ENCODE results near the gene IREB2. TPM values are rescaled to one million over a fixed set of nuclear protein-coding genes. Genes with fewer than 3 reads are reported as not detected.
"Not testable (repeated sequence)": the region's sequence is repeated elsewhere in the genome, so short reads cannot be mapped to it uniquely, and the experiment has no call there.

Gene IREB2
- total and polyA plus RNA-seq, 2 experiments from 2014 or later: 23.4 to 34.2 TPM

DNA sequence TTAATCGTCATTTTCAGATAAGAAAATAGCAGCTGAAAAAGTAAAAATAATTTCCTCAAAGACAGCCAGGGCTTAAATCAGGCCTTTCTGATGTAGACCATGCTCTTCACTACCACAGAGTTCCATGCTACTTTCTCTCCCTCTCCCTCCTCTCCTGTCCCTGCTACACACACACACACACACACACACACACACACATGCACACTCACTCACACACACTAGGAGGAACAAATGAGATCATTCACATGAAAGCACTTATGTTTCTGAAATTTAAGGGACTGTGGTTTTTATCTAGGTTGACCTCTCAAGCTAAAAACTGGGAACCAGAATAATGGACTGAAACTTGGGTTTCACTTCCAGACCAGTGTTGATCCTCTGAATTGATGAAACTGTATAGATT is 98.1 kb downstream of the IREB2 start:
- peaks cover 16% of the 10 kb centered on the region for H3K4me1 ChIP-seq (ENCODE audit: low read depth)
- no peak overlapping the region for H3K27ac ChIP-seq
- no peaks in the 10 kb centered on the region for H3K9me3 ChIP-seq (ENCODE audit: low read depth)
- H3K4me3 ChIP-seq: no peak overlapping the region
- TF ChIP-seq, protein P1, sequence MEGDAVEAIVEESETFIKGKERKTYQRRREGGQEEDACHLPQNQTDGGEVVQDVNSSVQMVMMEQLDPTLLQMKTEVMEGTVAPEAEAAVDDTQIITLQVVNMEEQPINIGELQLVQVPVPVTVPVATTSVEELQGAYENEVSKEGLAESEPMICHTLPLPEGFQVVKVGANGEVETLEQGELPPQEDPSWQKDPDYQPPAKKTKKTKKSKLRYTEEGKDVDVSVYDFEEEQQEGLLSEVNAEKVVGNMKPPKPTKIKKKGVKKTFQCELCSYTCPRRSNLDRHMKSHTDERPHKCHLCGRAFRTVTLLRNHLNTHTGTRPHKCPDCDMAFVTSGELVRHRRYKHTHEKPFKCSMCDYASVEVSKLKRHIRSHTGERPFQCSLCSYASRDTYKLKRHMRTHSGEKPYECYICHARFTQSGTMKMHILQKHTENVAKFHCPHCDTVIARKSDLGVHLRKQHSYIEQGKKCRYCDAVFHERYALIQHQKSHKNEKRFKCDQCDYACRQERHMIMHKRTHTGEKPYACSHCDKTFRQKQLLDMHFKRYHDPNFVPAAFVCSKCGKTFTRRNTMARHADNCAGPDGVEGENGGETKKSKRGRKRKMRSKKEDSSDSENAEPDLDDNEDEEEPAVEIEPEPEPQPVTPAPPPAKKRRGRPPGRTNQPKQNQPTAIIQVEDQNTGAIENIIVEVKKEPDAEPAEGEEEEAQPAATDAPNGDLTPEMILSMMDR (IDR thresholded peaks at IDR 0.05; ENCODE audit: low read depth, low read length): no peak
- no peaks in the 10 kb centered on the region for H3K36me3 ChIP-seq
- peak in 1 of 2 donors; percentile 6 for DNase-seq (ENCODE audit: low read depth in 1 of 2, low spot score in 1 of 2)
- H3K27me3 ChIP-seq: no peaks in the 10 kb centered on the region

DNA sequence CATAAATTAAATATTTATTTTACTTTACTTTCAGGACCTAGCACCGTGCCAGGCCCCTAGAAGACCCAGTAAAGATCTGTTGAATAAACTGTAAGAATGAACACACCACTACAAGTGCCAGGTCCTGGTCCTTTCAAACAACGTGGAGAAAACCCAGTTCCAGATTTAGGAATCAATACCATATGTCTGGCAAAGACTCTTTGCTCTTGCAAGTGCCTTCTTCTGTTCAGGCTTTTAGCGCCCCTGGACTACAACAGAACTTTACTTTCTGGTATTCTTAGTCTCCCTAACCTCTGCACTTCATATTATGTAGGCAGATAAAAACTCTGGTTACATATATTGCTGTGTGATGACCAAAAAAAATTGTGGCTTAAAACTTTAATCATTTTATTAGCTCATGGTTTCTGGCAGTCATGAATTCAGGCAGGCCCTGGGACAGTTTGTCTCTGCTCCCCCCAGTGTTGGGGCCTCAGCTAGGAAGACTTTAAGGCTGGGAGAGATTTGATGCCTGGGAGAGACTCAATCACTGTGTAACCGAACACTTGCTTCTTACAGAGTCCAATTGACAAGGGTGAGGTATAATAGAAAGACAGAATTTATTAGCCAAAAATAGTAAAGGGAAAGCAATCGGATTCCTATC is 99.4 kb downstream of the IREB2 start:
- Histone ChIP-seq H3K4me1 (ENCODE audit: low read depth) (peaks cover 27% of the 10 kb centered on the region), H3K27ac (peak overlapping the region; percentile 87), H3K27me3 (no peaks in the 10 kb centered on the region), H3K9me3 (ENCODE audit: low read depth) (no peaks in the 10 kb centered on the region), H3K4me3 (no peak overlapping the region), H3K36me3 (peaks cover 6% of the 10 kb centered on the region)
- TF ChIP-seq, protein P1 (IDR thresholded peaks at IDR 0.05; ENCODE audit: low read depth, low read length): no peak
- peak in 1 of 2 donors; percentile 42 for DNase-seq (ENCODE audit: low read depth in 1 of 2, low spot score in 1 of 2)

DNA sequence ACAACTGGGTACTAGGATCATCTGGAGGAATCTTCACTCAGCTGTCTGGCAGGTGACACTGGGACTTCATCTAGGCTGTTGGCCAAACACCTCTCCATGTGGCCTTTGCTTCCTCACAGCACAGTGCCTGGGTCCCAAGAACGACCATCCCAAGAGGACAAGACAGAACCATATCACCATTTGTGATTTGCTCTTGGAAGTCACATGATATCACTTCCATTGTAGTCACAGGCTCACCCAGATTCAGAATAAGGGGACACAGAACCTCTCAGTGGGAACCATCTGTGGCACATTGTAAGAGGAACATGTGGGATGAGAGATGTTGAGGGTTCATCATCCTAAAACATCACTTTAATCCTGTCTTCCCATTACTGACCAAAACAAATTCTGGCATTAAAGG is 100.3 kb downstream of the IREB2 start:
- DNase-seq (ENCODE audit: low read depth in 1 of 2, low spot score in 1 of 2): no peak
- no peaks in the 10 kb centered on the region for H3K9me3 ChIP-seq (ENCODE audit: low read depth)
- H3K4me1 ChIP-seq (ENCODE audit: low read depth): peaks cover 27% of the 10 kb centered on the region
- H3K36me3 ChIP-seq: peaks cover 12% of the 10 kb centered on the region
- H3K27ac ChIP-seq: peak overlapping the region; percentile 87
- no peaks in the 10 kb centered on the region for H3K27me3 ChIP-seq
- TF ChIP-seq, protein P1 (IDR thresholded peaks at IDR 0.05; ENCODE audit: low read depth, low read length): no peak
- no peak overlapping the region for H3K4me3 ChIP-seq

DNA sequence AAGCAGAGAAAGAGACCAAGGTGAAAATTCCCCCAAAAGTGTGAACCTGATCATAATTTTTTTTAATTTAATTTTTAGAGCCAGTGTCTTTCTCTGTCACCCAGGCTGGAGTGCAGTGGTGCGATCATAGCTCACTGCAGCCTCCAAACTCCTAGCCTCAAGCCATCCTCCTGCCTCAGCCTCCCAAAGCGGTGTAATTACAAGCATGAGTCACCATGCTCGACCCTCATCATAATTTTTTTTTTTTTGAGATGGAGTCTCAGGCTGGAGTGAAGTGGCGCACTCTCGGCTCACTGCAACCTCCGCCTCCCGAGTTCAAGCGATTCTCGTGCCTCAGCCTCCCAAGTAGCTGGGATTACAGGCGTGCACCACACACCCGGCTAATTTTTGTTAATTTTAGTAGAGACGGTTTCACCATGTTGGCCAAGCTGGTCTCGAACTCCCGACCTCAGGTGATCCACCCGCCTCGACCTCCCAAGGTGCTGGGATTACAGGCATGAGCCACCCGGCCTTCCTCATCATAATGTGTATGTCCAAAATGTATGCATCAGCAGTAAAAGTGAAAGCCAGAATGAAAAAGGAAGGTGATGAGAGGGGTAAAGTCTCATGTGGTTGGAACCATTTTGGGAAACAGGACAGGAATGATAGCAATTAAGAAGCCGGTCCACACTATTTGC is 101.6 kb downstream of the IREB2 start:
- not testable (repeated sequence) for DNase-seq (ENCODE audit: low read depth in 1 of 2, low spot score in 1 of 2); H3K27me3 ChIP-seq; H3K9me3 ChIP-seq (ENCODE audit: low read depth)
- Histone ChIP-seq H3K4me3 (peak overlapping the region; percentile 97), H3K4me1 (ENCODE audit: low read depth) (peaks cover 27% of the 10 kb centered on the region), H3K36me3 (peaks cover 20% of the 10 kb centered on the region), H3K27ac (peak overlapping the region; percentile 97)

DNA sequence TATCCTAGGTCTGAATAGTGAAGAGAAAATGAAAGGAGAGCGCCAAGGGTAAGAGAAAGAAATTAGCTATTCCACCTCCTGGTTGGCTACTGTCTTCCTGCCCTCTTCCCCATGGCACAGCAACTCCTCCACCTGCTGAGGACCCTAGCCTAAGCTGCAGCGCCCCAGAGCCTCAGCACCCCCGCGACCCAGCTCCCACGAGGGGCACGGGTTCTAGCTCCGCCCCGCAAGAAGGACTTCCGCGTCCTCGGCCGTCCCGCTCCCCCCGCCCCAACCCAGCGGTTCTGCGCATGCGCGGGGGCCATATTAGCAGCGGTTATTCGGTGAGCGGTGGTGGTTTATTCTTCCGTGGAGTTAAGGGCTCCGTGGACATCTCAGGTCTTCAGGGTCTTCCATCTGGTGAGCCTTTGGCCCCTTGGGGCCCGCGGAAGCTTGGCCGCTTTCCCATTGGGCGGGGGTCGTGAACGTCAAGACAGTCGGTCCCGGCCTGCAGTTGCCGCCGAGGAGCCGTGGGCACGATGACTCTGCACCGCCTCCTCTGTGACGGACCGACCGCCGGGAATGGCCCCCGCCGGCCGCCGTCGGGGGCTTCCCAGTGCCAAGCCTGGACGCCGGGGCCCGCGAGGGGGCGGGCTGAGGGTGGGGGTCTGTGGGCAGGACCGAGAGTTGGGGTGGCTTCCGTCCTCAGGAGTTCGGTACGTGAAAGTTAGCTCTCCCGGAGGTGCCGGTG is 102.3 kb downstream of the IREB2 start, which contains the start of gene PSMA4:
TSS of gene PSMA4 (plus strand) at position 304 of the 730 bp plus-strand sequence. CDS start 1,484 bp downstream, outside the sequence.
- peak within 1 kb of the TSS; percentile 97 for H3K27ac ChIP-seq
- H3K36me3 ChIP-seq: peaks cover 27% of the 10 kb centered on the region
- H3K4me3 ChIP-seq: peak within 1 kb of the TSS; percentile 97
- no peaks in the 10 kb centered on the region for H3K27me3 ChIP-seq
- TF ChIP-seq, protein P1 (IDR thresholded peaks at IDR 0.05; ENCODE audit: low read depth, low read length): peak; percentile 13
- no peaks in the 10 kb centered on the region for H3K9me3 ChIP-seq (ENCODE audit: low read depth)
- H3K4me1 ChIP-seq (ENCODE audit: low read depth): peaks cover 27% of the 10 kb centered on the region
- peak; percentile 86 to 89 for DNase-seq (ENCODE audit: low read depth in 1 of 2, low spot score in 1 of 2)
